Neural progenitor cell (in vitro differentiated cells): ENCODE measurements around the gene CHCHD6.

Source experiments
- EZH2 ChIP-seq: fragments of 200-600 bp; sonication (generic); IDR thresholded peaks from 2 replicates; pipeline ENCODE4 v1.6.1; 2017; ENCODE audit warnings: antibody characterized with exemption, mild to moderate bottlenecking, moderate library complexity
- EZH2phosphoT487 ChIP-seq: fragments of 200-600 bp; sonication (generic); IDR thresholded peaks from 2 replicates; pipeline ENCODE4 v1.6.1; 2017; ENCODE audit warnings: antibody characterized with exemption
- TF ChIP-seq, protein P1 (sequence below): fragments of 200-600 bp; sonication (generic); IDR thresholded peaks from 2 replicates; pipeline ENCODE4 v1.5.1; 2017; ENCODE audit warnings: antibody characterized with exemption, mild to moderate bottlenecking

DNA sequence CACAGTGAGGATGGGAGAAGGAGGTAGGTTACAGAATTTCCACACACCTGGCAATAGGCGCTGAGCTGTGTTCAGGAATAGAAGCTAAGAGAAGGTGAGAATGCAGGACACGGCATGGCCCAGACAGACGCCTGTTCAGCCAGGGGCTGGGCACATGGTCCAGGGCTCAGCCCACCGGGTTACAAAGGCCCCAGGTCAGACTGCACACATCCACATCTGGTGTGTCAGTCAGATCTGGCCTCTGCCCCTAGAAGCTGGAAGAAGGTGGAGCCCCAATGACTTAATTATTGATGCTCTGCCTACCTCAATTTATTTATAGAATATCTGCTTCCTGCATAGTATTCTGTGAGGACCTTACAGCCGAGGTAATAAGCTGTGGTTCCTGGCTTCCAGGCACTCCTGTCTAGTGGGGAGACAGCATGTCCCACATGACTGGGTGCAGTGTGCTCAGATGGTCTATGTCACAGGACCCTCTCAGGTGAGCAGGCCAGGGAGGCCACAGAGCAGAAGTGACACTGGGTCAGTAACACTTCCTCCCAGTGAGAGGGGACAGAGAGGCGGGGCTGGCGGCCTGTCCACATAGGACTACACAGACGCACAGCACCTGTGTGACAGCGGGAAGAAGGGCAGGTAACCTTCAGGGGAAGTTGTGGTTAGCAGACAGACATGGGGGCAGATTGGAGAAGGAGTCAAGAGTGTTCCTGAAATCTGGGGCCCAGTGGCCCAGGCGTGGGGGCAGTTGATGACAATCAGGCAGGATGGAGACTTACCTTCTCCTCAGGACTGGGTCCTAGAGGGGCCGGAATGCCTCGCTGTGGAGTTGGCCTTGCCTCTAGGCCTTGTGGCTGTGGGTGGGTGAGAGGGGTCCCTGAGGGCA, 240.3 kb downstream of the CHCHD6 start:
- TF ChIP-seq, protein P1, sequence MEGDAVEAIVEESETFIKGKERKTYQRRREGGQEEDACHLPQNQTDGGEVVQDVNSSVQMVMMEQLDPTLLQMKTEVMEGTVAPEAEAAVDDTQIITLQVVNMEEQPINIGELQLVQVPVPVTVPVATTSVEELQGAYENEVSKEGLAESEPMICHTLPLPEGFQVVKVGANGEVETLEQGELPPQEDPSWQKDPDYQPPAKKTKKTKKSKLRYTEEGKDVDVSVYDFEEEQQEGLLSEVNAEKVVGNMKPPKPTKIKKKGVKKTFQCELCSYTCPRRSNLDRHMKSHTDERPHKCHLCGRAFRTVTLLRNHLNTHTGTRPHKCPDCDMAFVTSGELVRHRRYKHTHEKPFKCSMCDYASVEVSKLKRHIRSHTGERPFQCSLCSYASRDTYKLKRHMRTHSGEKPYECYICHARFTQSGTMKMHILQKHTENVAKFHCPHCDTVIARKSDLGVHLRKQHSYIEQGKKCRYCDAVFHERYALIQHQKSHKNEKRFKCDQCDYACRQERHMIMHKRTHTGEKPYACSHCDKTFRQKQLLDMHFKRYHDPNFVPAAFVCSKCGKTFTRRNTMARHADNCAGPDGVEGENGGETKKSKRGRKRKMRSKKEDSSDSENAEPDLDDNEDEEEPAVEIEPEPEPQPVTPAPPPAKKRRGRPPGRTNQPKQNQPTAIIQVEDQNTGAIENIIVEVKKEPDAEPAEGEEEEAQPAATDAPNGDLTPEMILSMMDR = no peak
- TF ChIP-seq EZH2 (no peak), EZH2phosphoT487 (no peak)
